MM.1S (cell line): Measurements from ENCODE around the gene FAM47E.

Source experiments
- DNase-seq: peaks from one replicate; pipeline ENCODE4 v3.0.0-alpha.2; 2015
- H2AFZ ChIP-seq: fragments of 300-600 bp; sonication (generic); 2 replicates; pipeline ENCODE4 v1.6.0; 2016; ENCODE audit warnings: antibody characterized with exemption, low read length
- H3F3A ChIP-seq: fragments of 300-600 bp; sonication (generic); 2 replicates; pipeline ENCODE4 v1.6.1; 2016; ENCODE audit warnings: mild to moderate bottlenecking, antibody characterized with exemption, low read length, moderate library complexity, mixed read lengths; ENCODE audit not compliant: insufficient read depth
- H3K27ac ChIP-seq: fragments of 300-600 bp; sonication (generic); 2 replicates; pipeline ENCODE4 v1.5.1; 2016; ENCODE audit warnings: mild to moderate bottlenecking, low read length
- H3K27me3 ChIP-seq: fragments of 300-600 bp; sonication (generic); replicated peaks from 2 replicates; pipeline ENCODE4 v1.6.0; 2016; ENCODE audit warnings: low read length; ENCODE audit not compliant: insufficient read depth
- H3K36me3 ChIP-seq: fragments of 300-600 bp; sonication (generic); replicated peaks from 2 replicates; pipeline ENCODE4 v1.6.1; 2016; ENCODE audit warnings: mild to moderate bottlenecking, low read length, mixed read lengths; ENCODE audit not compliant: insufficient read depth
- H3K4me1 ChIP-seq: fragments of 300-600 bp; sonication (generic); 2 replicates; pipeline ENCODE4 v1.6.1; 2016; ENCODE audit warnings: low read length, mixed read lengths
- H3K4me2 ChIP-seq: fragments of 300-600 bp; sonication (generic); 2 replicates; pipeline ENCODE4 v1.6.0; 2016; ENCODE audit warnings: low read depth, low read length
- H3K4me3 ChIP-seq: fragments of 300-600 bp; sonication (generic); 2 replicates; pipeline ENCODE4 v1.5.1; 2016; ENCODE audit warnings: low read length, mixed read lengths
- H3K79me2 ChIP-seq: fragments of 300-600 bp; sonication (generic); 2 replicates; pipeline ENCODE4 v1.6.1; 2016; ENCODE audit warnings: mixed run types, low read length, mixed read lengths
- H3K9ac ChIP-seq: fragments of 300-600 bp; sonication (generic); 2 replicates; pipeline ENCODE4 v1.6.1; 2016; ENCODE audit warnings: low read length, mixed read lengths
- H3K9me2 ChIP-seq: fragments of 300-600 bp; sonication (generic); replicated peaks from 2 replicates; pipeline ENCODE4 v1.6.1; 2016; ENCODE audit warnings: mild to moderate bottlenecking, low read length, mixed read lengths; ENCODE audit not compliant: insufficient read depth
- H3K9me3 ChIP-seq: fragments of 300-600 bp; sonication (generic); replicated peaks from 2 replicates; pipeline ENCODE4 v1.6.1; 2016; ENCODE audit warnings: mild to moderate bottlenecking, low read length, mixed read lengths; ENCODE audit not compliant: insufficient read depth
- H4K20me1 ChIP-seq: fragments of 300-600 bp; sonication (generic); 2 replicates; pipeline ENCODE4 v1.6.1; 2016; ENCODE audit warnings: mild to moderate bottlenecking, low read length, moderate library complexity, mixed read lengths; ENCODE audit not compliant: insufficient read depth
- EZH2 ChIP-seq: fragments of 300-600 bp; sonication (generic); optimal IDR thresholded peaks from 2 replicates; pipeline ENCODE3; 2017; ENCODE audit warnings: low read depth, mild to moderate bottlenecking, antibody characterized with exemption, low read length, mixed read lengths
- EZH2phosphoT487 ChIP-seq: fragments of 300-600 bp; sonication (generic); IDR thresholded peaks from 2 replicates; pipeline ENCODE4 v1.6.1; 2018; ENCODE audit warnings: antibody characterized with exemption, low read length
- TF ChIP-seq, protein P1 (sequence below): fragments of 300-600 bp; sonication (generic); IDR thresholded peaks from 2 replicates; pipeline ENCODE4 v1.5.1; 2016; ENCODE audit warnings: antibody characterized with exemption, low read length, mixed read lengths

FAM47E gene

DNA sequence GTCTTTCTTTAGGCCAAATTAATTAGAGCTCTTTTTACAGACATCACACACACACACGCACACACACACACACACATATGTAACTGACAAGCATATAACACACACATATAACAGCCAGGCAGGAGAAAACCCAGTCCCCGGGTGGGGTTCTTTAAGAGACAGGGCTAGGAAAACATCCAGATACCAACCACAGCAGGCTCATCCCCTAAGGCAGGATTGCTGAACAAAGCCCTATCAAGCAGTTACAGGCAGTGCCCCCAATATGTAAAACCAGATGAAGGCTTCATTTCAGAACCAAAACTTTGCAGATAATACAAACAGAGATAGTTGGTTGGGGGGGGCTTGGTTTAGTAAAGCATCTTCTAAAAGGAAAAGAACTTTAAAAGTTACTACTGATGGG, 18.0 kb upstream of the FAM47E start:
- H3K4me1 ChIP-seq, result 0 out of 2 replicates have a peak, but pooled peaks cover 3% of the 10 kb centered on the region
- no peak for DNase-seq
- H3K4me3 ChIP-seq, result no peak overlapping the region
- no peak overlapping the region for H3K27ac ChIP-seq
- H4K20me1 ChIP-seq, result no peaks in the 10 kb centered on the region
- H3F3A ChIP-seq, result no peaks in the 10 kb centered on the region
- no peaks in the 10 kb centered on the region for H3K36me3 ChIP-seq
- no peak overlapping the region for H3K4me2 ChIP-seq
- H3K9me2 ChIP-seq, result no peaks in the 10 kb centered on the region
- H3K79me2 ChIP-seq, result no peaks in the 10 kb centered on the region
- no peaks in the 10 kb centered on the region for H3K27me3 ChIP-seq
- TF ChIP-seq, protein P1, sequence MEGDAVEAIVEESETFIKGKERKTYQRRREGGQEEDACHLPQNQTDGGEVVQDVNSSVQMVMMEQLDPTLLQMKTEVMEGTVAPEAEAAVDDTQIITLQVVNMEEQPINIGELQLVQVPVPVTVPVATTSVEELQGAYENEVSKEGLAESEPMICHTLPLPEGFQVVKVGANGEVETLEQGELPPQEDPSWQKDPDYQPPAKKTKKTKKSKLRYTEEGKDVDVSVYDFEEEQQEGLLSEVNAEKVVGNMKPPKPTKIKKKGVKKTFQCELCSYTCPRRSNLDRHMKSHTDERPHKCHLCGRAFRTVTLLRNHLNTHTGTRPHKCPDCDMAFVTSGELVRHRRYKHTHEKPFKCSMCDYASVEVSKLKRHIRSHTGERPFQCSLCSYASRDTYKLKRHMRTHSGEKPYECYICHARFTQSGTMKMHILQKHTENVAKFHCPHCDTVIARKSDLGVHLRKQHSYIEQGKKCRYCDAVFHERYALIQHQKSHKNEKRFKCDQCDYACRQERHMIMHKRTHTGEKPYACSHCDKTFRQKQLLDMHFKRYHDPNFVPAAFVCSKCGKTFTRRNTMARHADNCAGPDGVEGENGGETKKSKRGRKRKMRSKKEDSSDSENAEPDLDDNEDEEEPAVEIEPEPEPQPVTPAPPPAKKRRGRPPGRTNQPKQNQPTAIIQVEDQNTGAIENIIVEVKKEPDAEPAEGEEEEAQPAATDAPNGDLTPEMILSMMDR, result no peak
- TF ChIP-seq EZH2phosphoT487, result no peak
- TF ChIP-seq EZH2, result no peak
- no peaks in the 10 kb centered on the region for H3K9me3 ChIP-seq
- no peak overlapping the region for H3K9ac ChIP-seq
- no peak overlapping the region for H2AFZ ChIP-seq

DNA sequence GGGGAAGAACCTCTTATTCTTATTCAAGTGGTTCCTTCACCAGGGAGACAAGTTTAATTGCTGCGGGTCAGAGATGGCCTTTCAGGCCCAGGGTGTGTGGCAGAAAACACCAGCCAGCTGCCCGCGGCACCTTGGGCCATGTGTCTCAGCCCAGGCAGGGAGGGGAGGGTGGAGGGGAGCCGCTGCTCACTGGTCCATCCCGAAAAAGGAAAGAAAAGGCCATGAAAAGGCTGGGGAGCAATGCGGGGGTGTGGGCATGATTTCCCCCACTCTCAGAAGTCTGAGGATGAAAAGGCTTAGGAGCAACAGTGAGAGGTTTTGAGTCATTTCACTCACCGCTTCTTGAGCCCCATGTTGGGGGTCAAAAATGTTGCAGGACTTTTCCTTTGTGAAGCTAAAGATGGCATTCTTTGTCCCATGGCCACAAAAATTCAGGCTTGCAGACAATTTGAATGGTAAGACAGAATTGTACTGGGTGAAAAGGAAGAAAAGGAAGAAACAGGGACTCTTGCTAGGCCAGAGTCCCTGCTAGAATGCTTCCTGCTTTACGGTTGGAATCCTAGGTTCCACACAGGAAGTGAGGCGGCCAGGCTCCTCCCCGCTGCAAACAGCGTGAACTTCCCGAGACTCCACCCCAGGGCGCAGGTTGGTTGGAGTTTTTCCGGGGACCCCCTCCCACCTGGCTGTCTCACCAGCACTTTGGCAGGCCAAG, 17.4 kb upstream of the FAM47E start:
- Histone ChIP-seq H3K9ac (no peak overlapping the region), H3K4me2 (no peak overlapping the region)

DNA sequence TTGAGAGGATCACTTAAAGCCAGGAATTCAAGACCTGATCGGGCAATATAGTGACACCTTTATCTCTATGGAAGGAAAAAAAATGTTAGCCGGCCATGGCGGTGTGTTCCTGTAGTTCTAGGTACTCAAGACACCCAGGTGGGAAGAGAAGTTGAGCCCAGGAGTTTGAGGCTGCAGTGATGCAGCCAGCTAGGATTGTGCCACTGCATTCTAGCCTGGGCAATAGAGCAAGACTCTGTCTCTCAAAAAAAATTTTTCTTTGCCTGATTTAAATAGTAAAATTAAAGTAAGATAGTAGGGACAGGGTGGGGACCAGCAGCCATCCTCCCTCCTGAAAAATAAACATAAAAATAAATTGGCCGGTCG, 16.9 kb upstream of the FAM47E start:
- Histone ChIP-seq H3K27ac (no peak overlapping the region), H3K9ac (no peak overlapping the region), H2AFZ (no peak overlapping the region)

More for the DNA sequence above, 17.4 kb upstream of the FAM47E start:
- no peaks in the 10 kb centered on the region for H3K79me2 ChIP-seq
- H3K4me3 ChIP-seq, result no peak overlapping the region
- TF ChIP-seq EZH2, result no peak
- TF ChIP-seq, protein P1, result no peak
- no peak for TF ChIP-seq EZH2phosphoT487
- H3K9me2 ChIP-seq, result no peaks in the 10 kb centered on the region
- H3K27me3 ChIP-seq, result no peaks in the 10 kb centered on the region
- no peak overlapping the region for H3K27ac ChIP-seq
- H3K9me3 ChIP-seq, result no peaks in the 10 kb centered on the region
- H3K36me3 ChIP-seq, result no peaks in the 10 kb centered on the region
- H4K20me1 ChIP-seq, result no peaks in the 10 kb centered on the region
- H3K4me1 ChIP-seq, result 0 out of 2 replicates have a peak, but pooled peaks cover 3% of the 10 kb centered on the region
- H2AFZ ChIP-seq, result no peak overlapping the region
- H3F3A ChIP-seq, result no peaks in the 10 kb centered on the region
- no peak for DNase-seq

More for the DNA sequence above, 16.9 kb upstream of the FAM47E start:
- Histone ChIP-seq H3K4me3 (no peak overlapping the region), H3K4me2 (no peak overlapping the region), H3F3A (no peaks in the 10 kb centered on the region), H3K4me1 (0 out of 2 replicates have a peak, but pooled peaks cover 3% of the 10 kb centered on the region), H3K9me2 (no peaks in the 10 kb centered on the region), H3K27me3 (no peaks in the 10 kb centered on the region), H3K9me3 (no peaks in the 10 kb centered on the region), H3K79me2 (no peaks in the 10 kb centered on the region), H4K20me1 (no peaks in the 10 kb centered on the region), H3K36me3 (no peaks in the 10 kb centered on the region)
- no peak for DNase-seq
- TF ChIP-seq, protein P1, result no peak
- TF ChIP-seq EZH2, result no peak
- no peak for TF ChIP-seq EZH2phosphoT487
